Measurements from ENCODE around the gene AGAP5. TPM values are rescaled to one million over a fixed set of nuclear protein-coding genes. Genes with fewer than 3 reads are reported as not detected.

The AGAP5 gene
- total and polyA plus RNA-seq, 10 of the 15 experiments (the other 5 are each of a cell fraction or from before 2014, with no cell fraction given): 0.68 to 8.5 (median 6.7) TPM; not detected in 1

DNA sequence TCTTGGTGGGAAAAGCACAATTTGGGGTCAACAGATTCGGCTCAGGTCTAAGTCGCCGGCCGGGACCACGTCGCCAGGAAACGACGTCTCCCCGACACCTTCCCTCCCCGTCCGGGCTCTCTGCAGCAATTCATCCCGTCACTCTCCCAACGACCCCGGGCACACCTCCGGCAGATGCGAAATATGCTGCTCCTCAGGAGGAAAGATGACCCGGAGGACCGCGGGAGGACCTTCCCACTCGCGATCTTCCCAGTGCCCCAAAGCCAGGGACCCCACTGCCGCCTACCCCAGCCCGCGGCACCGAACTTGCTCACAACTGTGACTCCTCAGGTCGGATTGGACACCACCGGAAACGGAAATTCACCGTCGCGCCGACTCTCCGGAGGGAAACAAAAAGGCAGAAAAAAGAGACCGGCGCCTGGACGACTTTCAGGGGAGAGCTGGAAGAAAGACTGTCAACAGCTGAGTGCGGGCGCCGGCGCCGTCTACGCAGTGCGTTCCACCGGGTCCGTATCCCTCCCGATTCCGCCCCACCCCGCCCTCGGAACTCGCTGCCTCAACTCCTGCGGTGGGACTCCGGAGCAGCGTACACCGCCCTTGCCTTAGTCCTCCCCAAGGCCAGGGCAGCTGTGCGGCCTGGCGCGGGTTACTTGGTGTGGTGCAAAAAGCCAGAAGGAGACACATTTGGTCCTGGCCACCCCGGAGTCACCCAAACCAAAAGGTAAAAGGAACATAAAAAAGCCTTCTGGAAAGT, 32.4 kb upstream of the AGAP5 start (continued):
- TF ChIP-seq DPF2 (IDR thresholded peaks at IDR 0.05): no peak
- TF ChIP-seq, protein P1, sequence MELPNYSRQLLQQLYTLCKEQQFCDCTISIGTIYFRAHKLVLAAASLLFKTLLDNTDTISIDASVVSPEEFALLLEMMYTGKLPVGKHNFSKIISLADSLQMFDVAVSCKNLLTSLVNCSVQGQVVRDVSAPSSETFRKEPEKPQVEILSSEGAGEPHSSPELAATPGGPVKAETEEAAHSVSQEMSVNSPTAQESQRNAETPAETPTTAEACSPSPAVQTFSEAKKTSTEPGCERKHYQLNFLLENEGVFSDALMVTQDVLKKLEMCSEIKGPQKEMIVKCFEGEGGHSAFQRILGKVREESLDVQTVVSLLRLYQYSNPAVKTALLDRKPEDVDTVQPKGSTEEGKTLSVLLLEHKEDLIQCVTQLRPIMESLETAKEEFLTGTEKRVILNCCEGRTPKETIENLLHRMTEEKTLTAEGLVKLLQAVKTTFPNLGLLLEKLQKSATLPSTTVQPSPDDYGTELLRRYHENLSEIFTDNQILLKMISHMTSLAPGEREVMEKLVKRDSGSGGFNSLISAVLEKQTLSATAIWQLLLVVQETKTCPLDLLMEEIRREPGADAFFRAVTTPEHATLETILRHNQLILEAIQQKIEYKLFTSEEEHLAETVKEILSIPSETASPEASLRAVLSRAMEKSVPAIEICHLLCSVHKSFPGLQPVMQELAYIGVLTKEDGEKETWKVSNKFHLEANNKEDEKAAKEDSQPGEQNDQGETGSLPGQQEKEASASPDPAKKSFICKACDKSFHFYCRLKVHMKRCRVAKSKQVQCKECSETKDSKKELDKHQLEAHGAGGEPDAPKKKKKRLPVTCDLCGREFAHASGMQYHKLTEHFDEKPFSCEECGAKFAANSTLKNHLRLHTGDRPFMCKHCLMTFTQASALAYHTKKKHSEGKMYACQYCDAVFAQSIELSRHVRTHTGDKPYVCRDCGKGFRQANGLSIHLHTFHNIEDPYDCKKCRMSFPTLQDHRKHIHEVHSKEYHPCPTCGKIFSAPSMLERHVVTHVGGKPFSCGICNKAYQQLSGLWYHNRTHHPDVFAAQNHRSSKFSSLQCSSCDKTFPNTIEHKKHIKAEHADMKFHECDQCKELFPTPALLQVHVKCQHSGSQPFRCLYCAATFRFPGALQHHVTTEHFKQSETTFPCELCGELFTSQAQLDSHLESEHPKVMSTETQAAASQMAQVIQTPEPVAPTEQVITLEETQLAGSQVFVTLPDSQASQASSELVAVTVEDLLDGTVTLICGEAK (IDR thresholded peaks at IDR 0.05; ENCODE audit: borderline replicate concordance): peak; percentile 100
- TF ChIP-seq, protein P2, sequence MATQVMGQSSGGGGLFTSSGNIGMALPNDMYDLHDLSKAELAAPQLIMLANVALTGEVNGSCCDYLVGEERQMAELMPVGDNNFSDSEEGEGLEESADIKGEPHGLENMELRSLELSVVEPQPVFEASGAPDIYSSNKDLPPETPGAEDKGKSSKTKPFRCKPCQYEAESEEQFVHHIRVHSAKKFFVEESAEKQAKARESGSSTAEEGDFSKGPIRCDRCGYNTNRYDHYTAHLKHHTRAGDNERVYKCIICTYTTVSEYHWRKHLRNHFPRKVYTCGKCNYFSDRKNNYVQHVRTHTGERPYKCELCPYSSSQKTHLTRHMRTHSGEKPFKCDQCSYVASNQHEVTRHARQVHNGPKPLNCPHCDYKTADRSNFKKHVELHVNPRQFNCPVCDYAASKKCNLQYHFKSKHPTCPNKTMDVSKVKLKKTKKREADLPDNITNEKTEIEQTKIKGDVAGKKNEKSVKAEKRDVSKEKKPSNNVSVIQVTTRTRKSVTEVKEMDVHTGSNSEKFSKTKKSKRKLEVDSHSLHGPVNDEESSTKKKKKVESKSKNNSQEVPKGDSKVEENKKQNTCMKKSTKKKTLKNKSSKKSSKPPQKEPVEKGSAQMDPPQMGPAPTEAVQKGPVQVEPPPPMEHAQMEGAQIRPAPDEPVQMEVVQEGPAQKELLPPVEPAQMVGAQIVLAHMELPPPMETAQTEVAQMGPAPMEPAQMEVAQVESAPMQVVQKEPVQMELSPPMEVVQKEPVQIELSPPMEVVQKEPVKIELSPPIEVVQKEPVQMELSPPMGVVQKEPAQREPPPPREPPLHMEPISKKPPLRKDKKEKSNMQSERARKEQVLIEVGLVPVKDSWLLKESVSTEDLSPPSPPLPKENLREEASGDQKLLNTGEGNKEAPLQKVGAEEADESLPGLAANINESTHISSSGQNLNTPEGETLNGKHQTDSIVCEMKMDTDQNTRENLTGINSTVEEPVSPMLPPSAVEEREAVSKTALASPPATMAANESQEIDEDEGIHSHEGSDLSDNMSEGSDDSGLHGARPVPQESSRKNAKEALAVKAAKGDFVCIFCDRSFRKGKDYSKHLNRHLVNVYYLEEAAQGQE (IDR thresholded peaks at IDR 0.05; ENCODE audit: low read depth, low read length): no peak
- TF ChIP-seq NFIC (IDR thresholded peaks at IDR 0.05; ENCODE audit: low read depth, low read length): no peak; the same call in 1 of the 2 replicates
- TF ChIP-seq KLF5 (IDR thresholded peaks at IDR 0.05; ENCODE audit: partially characterized antibody): peak; percentile 78
- TF ChIP-seq POLR2AphosphoS2 (IDR thresholded peaks at IDR 0.05; ENCODE audit: low read depth, low read length): peak; percentile 79
- no peak for TF ChIP-seq RAD51 (IDR thresholded peaks at IDR 0.05)
- TF ChIP-seq, protein P3, sequence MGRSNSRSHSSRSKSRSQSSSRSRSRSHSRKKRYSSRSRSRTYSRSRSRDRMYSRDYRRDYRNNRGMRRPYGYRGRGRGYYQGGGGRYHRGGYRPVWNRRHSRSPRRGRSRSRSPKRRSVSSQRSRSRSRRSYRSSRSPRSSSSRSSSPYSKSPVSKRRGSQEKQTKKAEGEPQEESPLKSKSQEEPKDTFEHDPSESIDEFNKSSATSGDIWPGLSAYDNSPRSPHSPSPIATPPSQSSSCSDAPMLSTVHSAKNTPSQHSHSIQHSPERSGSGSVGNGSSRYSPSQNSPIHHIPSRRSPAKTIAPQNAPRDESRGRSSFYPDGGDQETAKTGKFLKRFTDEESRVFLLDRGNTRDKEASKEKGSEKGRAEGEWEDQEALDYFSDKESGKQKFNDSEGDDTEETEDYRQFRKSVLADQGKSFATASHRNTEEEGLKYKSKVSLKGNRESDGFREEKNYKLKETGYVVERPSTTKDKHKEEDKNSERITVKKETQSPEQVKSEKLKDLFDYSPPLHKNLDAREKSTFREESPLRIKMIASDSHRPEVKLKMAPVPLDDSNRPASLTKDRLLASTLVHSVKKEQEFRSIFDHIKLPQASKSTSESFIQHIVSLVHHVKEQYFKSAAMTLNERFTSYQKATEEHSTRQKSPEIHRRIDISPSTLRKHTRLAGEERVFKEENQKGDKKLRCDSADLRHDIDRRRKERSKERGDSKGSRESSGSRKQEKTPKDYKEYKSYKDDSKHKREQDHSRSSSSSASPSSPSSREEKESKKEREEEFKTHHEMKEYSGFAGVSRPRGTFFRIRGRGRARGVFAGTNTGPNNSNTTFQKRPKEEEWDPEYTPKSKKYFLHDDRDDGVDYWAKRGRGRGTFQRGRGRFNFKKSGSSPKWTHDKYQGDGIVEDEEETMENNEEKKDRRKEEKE (IDR thresholded peaks at IDR 0.05): no peak
- peak; percentile 92 for TF ChIP-seq POLR2A (IDR thresholded peaks at IDR 0.05; ENCODE audit: low read depth, low read length)
- TF ChIP-seq, protein P4, sequence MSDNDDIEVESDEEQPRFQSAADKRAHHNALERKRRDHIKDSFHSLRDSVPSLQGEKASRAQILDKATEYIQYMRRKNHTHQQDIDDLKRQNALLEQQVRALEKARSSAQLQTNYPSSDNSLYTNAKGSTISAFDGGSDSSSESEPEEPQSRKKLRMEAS (IDR thresholded peaks at IDR 0.05; ENCODE audit: low read depth, low read length): 0 out of 2 replicates have a peak, but pooled peaks have one; percentile 37
- TF ChIP-seq ZZZ3 (IDR thresholded peaks at IDR 0.05; ENCODE audit: control insufficient read depth, insufficient read length, low read depth): no peak
- peak; percentile 45 for TF ChIP-seq E4F1 (IDR thresholded peaks at IDR 0.05; ENCODE audit: borderline replicate concordance, partially characterized antibody)
- TF ChIP-seq GATAD2B (conservative IDR thresholded peaks at IDR 0.05; ENCODE audit: low read depth): 0 out of 2 replicates have a peak, but pooled peaks have one; percentile 29
- peak; percentile 26 for TF ChIP-seq SP1 (IDR thresholded peaks at IDR 0.05; ENCODE audit: low read depth, low read length)
- no peak for TF ChIP-seq EED (IDR thresholded peaks at IDR 0.05; ENCODE audit: low read depth)
- peak; percentile 41; the same call in 1 of the 2 replicates for TF ChIP-seq TBL1XR1 (IDR thresholded peaks at IDR 0.05; ENCODE audit: low read depth, low read length)
